DOHH2 (cell line): Measurements from ENCODE around the gene AKAIN1.

ENCODE experiments used
- EZH2phosphoT487 ChIP-seq: fragments of 200-600 bp; sonication (generic); IDR thresholded peaks from 2 replicates; pipeline ENCODE4 v1.6.1; 2017; ENCODE audit warnings: borderline replicate concordance, mild to moderate bottlenecking, antibody characterized with exemption, low read length, moderate library complexity, mixed read lengths
- TF ChIP-seq, protein P1 (sequence below): fragments of 200-600 bp; sonication (generic); IDR thresholded peaks from one replicate; pipeline ENCODE4 v1.5.1; 2014; ENCODE audit warnings: antibody characterized with exemption, mild to moderate bottlenecking, low read depth, low read length; ENCODE audit not compliant: poor library complexity, severe bottlenecking

DNA sequence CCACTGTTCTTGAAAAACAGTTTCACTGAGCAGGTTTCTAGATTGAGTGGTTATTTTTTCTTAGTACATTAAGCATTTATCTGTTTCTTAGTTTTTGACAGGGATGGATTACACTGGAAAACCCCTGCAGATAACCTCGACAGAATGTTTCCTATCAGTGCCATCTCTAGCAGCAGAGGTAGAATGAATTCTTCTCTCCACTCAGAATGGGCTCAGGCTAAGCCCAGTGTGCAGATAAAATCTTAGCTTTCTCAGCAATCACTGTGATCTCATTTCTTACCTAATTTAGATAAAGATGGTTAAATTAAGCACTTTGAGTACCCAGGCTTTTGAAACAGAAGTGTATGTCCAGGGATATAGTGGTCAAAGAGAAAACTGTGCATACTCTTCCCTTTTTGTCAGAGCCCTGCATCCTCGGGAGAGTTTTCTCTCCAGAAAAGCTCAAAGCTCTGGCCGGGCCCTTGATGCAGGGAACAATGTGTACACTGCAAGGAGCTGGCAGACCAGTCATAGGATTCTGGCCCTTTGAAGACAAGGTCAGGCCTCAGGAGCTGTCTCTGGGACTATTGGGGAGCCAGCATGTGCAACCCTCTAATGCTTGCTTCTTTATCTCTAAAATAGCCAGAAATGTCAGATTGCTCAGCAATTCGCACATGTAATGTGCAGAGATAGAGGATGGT lies 10.6 kb upstream of the AKAIN1 start:
- TF ChIP-seq, protein P1, sequence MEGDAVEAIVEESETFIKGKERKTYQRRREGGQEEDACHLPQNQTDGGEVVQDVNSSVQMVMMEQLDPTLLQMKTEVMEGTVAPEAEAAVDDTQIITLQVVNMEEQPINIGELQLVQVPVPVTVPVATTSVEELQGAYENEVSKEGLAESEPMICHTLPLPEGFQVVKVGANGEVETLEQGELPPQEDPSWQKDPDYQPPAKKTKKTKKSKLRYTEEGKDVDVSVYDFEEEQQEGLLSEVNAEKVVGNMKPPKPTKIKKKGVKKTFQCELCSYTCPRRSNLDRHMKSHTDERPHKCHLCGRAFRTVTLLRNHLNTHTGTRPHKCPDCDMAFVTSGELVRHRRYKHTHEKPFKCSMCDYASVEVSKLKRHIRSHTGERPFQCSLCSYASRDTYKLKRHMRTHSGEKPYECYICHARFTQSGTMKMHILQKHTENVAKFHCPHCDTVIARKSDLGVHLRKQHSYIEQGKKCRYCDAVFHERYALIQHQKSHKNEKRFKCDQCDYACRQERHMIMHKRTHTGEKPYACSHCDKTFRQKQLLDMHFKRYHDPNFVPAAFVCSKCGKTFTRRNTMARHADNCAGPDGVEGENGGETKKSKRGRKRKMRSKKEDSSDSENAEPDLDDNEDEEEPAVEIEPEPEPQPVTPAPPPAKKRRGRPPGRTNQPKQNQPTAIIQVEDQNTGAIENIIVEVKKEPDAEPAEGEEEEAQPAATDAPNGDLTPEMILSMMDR = no peak
- TF ChIP-seq EZH2phosphoT487 = no peak
